Calu3 (cell line): ENCODE measurements around the gene COL5A2. TPM values are rescaled to one million over a fixed set of nuclear protein-coding genes. Genes with fewer than 3 reads are reported as not detected.

Experiments
- BruUV-seq: library from RNA; stranded (reverse); fragments of 400-500 nt; replicated peaks from 2 replicates; lab custom pipeline; 2021; lab: Mats Ljungman, UMichigan
- CTCF ChIA-PET: fragments of 300-600 bp; sonication (Branson Sonifier 250); formaldehyde crosslinking; loops from one replicate; lab custom pipeline; 2022; ENCODE audit warnings: antibody characterized with exemption; lab: Charles Lee
- DNase-seq: peaks from one replicate; pipeline ENCODE4 v3.0.0; 2022
- H3K27ac Mint-ChIP-seq: one replicate; pipeline ENCODE4 v1.8.0; 2022; ENCODE audit warnings: mixed read lengths; ENCODE audit not compliant: unreplicated experiment
- H3K27me3 Mint-ChIP-seq: one replicate; pipeline ENCODE4 v1.8.0; 2022; ENCODE audit warnings: mixed read lengths; ENCODE audit not compliant: unreplicated experiment
- H3K36me3 Mint-ChIP-seq: one replicate; pipeline ENCODE4 v1.8.0; 2022; ENCODE audit warnings: mild to moderate bottlenecking, moderate library complexity, mixed read lengths; ENCODE audit not compliant: insufficient read depth, unreplicated experiment
- H3K4me1 Mint-ChIP-seq: one replicate; pipeline ENCODE4 v1.8.0; 2022; ENCODE audit warnings: mild to moderate bottlenecking, low read depth, mixed read lengths; ENCODE audit not compliant: unreplicated experiment
- H3K4me3 Mint-ChIP-seq: one replicate; pipeline ENCODE4 v1.8.0; 2022; ENCODE audit warnings: mild to moderate bottlenecking, low read depth, moderate library complexity, mixed read lengths; ENCODE audit not compliant: unreplicated experiment
- H3K9me3 Mint-ChIP-seq: one replicate; pipeline ENCODE4 v1.8.0; 2022; ENCODE audit warnings: low read depth, mixed read lengths; ENCODE audit not compliant: unreplicated experiment
- CTCF ChIP-seq: fragments of 200-600 bp; IDR thresholded peaks from one replicate; pipeline ENCODE4 v1.8.0; 2022; ENCODE audit warnings: antibody characterized with exemption; ENCODE audit not compliant: unreplicated experiment
- intact Hi-C: fragments of 100-400 bp; cut with micrococcal nuclease; formaldehyde crosslinking; loops from one replicate; pipeline ENCODE4 v1.10.0; 2022; ENCODE audit not compliant: unreplicated experiment
- total RNA-seq: library from RNA; stranded (reverse); gene quantifications from 2 replicates; pipeline ENCODE4 v1.2.3, GENCODE V29; 2022

COL5A2 gene
- total RNA-seq, 1 experiment from 2014 or later: 1.1 TPM

- TF ChIP-seq CTCF: no peak
These were observed 55.4 kb downstream of the COL5A2 start for GRCh38 chr2:189124175-189124574.

GRCh38 chr2:189118386-189118785 is 61.2 kb downstream of the COL5A2 start:
- H3K27ac Mint-ChIP-seq: no peak overlapping the region
- H3K27me3 Mint-ChIP-seq: no peaks in the 10 kb centered on the region
- no peak for DNase-seq
- H3K9me3 Mint-ChIP-seq: no peaks in the 10 kb centered on the region
- TF ChIP-seq CTCF: no peak
- intact Hi-C loops: no loop called here
- no TSS peak for BruUV-seq
- no peaks in the 10 kb centered on the region for H3K36me3 Mint-ChIP-seq
- no peak overlapping the region for H3K4me3 Mint-ChIP-seq
- CTCF ChIA-PET: no interaction called here
- no peaks in the 10 kb centered on the region for H3K4me1 Mint-ChIP-seq

More at GRCh38 chr2:189124175-189124574, 55.4 kb downstream of the COL5A2 start:
- Mint-ChIP-seq H3K36me3 (no peaks in the 10 kb centered on the region), H3K9me3 (no peaks in the 10 kb centered on the region), H3K4me3 (no peak overlapping the region), H3K27me3 (no peaks in the 10 kb centered on the region), H3K27ac (no peak overlapping the region), H3K4me1 (no peaks in the 10 kb centered on the region)
- no TSS peak for BruUV-seq
- no peak for DNase-seq
- intact Hi-C loops: no loop called here
- CTCF ChIA-PET: no interaction called here

- Mint-ChIP-seq H3K4me1 (no peaks in the 10 kb centered on the region), H3K27me3 (no peaks in the 10 kb centered on the region), H3K27ac (no peak overlapping the region), H3K9me3 (no peaks in the 10 kb centered on the region), H3K4me3 (no peak overlapping the region), H3K36me3 (no peaks in the 10 kb centered on the region)
- CTCF ChIA-PET: no interaction called here
- DNase-seq: no peak
- BruUV-seq: no TSS peak
- intact Hi-C loops: no loop called here
- TF ChIP-seq CTCF: no peak
These were observed 62.6 kb downstream of the COL5A2 start for GRCh38 chr2:189116979-189117378.

- intact Hi-C loops: no loop called here
- TF ChIP-seq CTCF: no peak
- Mint-ChIP-seq H3K9me3 (no peaks in the 10 kb centered on the region), H3K4me3 (no peak overlapping the region), H3K4me1 (peaks cover 7% of the 10 kb centered on the region), H3K27ac (no peak overlapping the region), H3K36me3 (no peaks in the 10 kb centered on the region), H3K27me3 (no peaks in the 10 kb centered on the region)
- CTCF ChIA-PET: interaction anchor here (1.3 kb wide), 1 partner anchor 172 kb away, joined by 8 read pairs; no protein-coding TSS in a partner anchor
- no TSS peak for BruUV-seq
- DNase-seq: no peak
These were observed 63.5 kb downstream of the COL5A2 start for GRCh38 chr2:189116087-189116486.
